Measurements from ENCODE around the gene MRPS30. TPM values are rescaled to one million over a fixed set of nuclear protein-coding genes. Genes with fewer than 3 reads are reported as not detected.

Gene MRPS30
- total RNA-seq, 2 experiments from 2014 or later: 37.8 to 42.5 TPM

DNA sequence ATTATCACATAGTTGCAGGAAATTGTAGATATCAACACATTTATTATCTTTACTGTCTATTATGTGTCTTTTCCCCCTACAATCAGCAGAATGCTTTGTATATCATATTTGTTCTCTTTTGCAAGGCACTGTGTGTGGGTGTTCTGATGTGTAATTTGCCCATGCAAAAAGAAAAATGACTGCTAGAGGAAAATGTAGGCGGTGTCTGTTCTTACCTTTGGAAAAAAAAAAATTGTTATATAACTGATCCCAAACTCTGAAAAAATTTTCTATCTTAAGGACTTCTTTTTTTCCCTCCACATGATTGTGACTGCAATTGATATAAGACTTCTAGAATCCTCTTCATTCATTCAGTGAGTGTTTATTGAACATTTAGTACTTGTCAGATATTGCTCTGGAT is 24.5 kb downstream of the MRPS30 start:
- Mint-ChIP-seq H3K9me3 (peaks cover 2% of the 10 kb centered on the region), H3K4me3 (no peak overlapping the region), H3K4me1 (peaks cover 2% of the 10 kb centered on the region), H3K36me3 (ENCODE audit: low read depth) (no peaks in the 10 kb centered on the region), H3K27ac (no peak overlapping the region), H3K27me3 (no peaks in the 10 kb centered on the region)
- DNase-seq: no peak
- ChIA-PET CTCF (no interaction called here), POLR2A (no interaction called here)

DNA sequence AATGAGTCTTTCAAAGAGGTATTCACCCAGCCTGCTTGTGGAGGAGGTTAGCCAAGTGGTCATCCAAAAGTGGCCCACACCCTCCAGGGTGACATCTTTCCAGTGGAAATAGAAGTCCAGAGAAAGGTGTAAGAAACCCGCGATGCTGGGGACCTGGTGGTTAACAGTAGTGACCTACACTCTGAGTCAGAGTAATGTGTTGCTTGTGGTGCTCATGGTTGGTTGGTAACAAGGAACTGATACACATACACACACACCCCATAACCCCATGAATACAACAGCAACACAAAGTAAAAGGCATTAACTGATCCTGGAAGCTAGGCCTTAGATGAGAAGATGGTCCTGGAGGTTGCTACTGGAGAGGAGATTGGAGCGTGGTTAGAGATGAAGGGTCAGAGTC is 26.9 kb downstream of the MRPS30 start:
- DNase-seq: no peak
- CTCF ChIA-PET: no interaction called here
- Mint-ChIP-seq H3K9me3 (peaks cover 14% of the 10 kb centered on the region), H3K27ac (no peak overlapping the region), H3K4me3 (no peak overlapping the region), H3K27me3 (no peaks in the 10 kb centered on the region), H3K36me3 (ENCODE audit: low read depth) (peaks cover 3% of the 10 kb centered on the region), H3K4me1 (peaks cover 2% of the 10 kb centered on the region)
- POLR2A ChIA-PET: no interaction called here

DNA sequence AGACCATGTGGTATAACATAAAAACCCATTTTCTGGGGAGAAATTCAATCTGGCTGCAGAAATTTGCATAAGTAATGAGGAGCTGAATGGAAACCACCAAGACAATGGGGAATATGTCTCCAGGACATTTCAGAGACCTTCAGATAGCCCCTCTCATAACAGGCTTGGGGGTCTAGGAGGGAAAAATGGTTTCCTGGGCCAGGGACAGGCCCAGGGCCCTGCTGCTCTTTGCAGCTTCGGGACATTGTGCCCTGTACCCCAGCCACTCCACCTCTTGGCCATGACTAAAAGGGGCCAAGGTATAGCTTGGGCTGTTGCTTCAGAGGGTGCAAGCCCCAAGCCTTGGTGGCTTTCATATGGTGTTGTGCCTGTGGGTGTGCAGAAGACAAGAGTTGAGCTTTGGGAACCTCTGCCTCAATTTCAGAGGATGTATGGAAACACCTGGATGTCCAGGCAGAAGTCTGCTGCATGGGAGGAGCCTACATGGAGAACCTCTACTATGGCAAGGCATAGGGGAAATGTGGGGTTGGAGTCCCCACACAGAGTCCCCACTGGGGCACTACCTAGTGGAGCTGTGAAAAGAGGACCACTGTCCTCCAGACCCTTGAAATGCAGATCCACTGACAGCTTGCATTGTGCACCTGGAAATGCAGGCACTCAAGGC is 30.4 kb downstream of the MRPS30 start:
- Mint-ChIP-seq H3K27ac (no peak overlapping the region), H3K4me3 (no peak overlapping the region), H3K27me3 (no peaks in the 10 kb centered on the region), H3K36me3 (ENCODE audit: low read depth) (peaks cover 3% of the 10 kb centered on the region), H3K9me3 (peaks cover 14% of the 10 kb centered on the region), H3K4me1 (no peaks in the 10 kb centered on the region)
- CTCF ChIA-PET: no interaction called here
- DNase-seq: no peak
- POLR2A ChIA-PET: no interaction called here

DNA sequence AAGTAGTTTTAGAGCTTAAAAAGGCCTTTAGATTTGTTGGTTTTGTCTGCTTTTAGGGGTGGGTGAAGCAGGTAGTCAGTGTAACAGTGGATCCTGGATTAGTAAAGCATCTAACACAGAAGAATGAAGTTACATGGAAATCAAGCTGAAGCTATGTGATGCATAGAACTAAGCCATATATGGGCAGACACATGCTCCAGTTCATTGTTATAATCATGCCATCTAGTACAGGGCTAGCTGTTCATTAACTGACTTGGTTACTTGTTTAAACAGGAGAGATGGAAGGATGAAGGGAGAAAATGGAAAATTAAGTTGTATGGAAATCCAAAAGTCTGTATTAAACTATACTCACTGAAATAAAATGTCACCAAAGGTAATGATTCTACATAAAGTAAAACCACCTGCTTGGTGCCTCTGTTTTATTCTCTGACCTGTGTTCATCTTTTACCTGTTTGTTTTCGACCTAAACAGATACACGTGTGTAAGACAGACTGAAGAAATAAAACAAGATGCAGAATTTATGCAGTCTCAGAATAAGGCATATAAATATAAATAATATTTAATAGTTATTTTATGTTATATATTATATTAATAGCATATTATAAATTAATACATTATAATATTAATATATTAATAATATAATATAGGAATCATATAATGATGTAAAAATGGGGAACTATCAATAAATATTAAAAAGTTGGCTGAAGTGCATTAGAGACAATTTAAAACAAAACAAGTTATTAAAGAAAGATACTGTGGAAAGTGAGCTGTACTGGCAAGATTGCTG is 33.9 kb downstream of the MRPS30 start:
- Mint-ChIP-seq H3K36me3 (ENCODE audit: low read depth) (peaks cover 3% of the 10 kb centered on the region), H3K27ac (no peak overlapping the region), H3K27me3 (peaks cover 2% of the 10 kb centered on the region), H3K4me1 (no peaks in the 10 kb centered on the region), H3K4me3 (no peak overlapping the region), H3K9me3 (peaks cover 12% of the 10 kb centered on the region)
- CTCF ChIA-PET: no interaction called here
- DNase-seq: no peak
- POLR2A ChIA-PET: no interaction called here

DNA sequence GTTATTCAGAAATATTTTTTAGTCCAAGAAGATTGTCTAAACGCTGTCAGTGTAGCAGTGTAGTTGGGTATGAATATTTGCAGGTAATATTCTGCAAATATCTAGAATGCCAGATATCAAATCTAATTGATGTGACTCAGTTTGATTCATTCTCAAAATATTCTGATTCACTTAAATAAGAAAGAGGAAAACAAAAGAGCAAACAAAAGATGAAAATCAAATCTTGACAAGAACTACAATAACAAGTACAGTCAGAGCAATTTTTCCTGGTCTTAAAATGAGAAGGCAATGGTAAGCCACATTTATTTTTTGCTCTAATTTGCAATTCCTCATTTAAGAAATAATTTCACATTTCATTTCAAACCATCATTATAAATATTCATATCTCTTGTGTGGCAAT is 36.0 kb downstream of the MRPS30 start:
- H3K27me3 Mint-ChIP-seq: peaks cover 2% of the 10 kb centered on the region
- no peaks in the 10 kb centered on the region for H3K4me1 Mint-ChIP-seq
- CTCF ChIA-PET: no interaction called here
- POLR2A ChIA-PET: no interaction called here
- H3K9me3 Mint-ChIP-seq: peaks cover 4% of the 10 kb centered on the region
- no peak for DNase-seq
- no peak overlapping the region for H3K4me3 Mint-ChIP-seq
- no peak overlapping the region for H3K27ac Mint-ChIP-seq
- H3K36me3 Mint-ChIP-seq (ENCODE audit: low read depth): no peaks in the 10 kb centered on the region

DNA sequence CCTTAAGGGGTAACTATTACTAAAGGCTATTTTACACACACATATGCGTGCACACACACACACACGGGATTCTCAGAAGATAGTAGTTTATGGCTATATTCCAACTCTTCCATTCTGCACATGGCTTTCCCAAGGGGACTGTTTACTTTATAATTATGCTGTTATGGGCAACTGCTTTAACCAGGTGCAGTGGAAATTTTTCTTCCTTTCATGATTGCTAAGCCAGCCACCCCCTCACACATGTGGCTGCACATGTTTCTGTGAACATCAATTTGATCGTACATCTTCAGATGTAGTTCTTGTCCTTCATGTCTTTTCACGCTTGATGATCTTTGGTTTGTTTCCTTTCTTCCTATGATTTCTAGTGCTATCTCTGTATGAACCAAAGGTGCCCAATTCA is 37.0 kb downstream of the MRPS30 start:
- H3K27ac Mint-ChIP-seq: no peak overlapping the region
- CTCF ChIA-PET: no interaction called here
- peaks cover 2% of the 10 kb centered on the region for H3K27me3 Mint-ChIP-seq
- POLR2A ChIA-PET: no interaction called here
- H3K36me3 Mint-ChIP-seq (ENCODE audit: low read depth): no peaks in the 10 kb centered on the region
- H3K4me1 Mint-ChIP-seq: no peaks in the 10 kb centered on the region
- no peaks in the 10 kb centered on the region for H3K9me3 Mint-ChIP-seq
- DNase-seq: no peak
- H3K4me3 Mint-ChIP-seq: no peak overlapping the region

DNA sequence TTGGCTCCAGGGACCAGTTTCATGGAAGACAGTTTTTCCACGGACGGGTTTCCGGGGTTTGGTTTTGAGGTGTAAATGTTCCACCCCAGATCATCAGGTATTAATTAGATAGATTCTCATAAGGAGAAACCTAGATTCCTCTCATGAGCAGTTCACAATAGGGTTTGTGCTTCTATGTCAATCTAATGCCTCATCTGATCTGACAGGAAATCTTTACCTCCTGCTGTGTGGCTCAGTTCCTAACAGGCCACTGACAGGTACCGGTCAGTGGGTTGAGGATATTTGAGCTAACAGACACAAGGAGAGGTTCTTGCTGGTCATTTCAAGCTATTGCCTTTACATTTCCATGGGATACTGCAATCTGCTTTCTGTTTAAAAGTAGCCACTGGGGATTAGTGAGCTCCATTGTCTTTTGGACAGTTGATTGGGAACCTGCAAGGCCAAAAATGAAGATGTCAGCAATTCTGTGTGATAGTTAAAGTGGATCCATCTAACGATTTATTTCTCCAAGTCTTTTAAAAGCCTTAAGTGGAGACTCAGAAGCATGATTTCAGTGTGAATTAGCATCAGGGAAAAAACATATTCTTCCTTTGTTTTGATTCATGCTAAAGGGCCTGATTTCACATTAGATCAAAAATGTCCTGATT is 38.6 kb downstream of the MRPS30 start:
- no peaks in the 10 kb centered on the region for H3K36me3 Mint-ChIP-seq (ENCODE audit: low read depth)
- H3K27me3 Mint-ChIP-seq: peaks cover 2% of the 10 kb centered on the region
- no peak overlapping the region for H3K4me3 Mint-ChIP-seq
- no peaks in the 10 kb centered on the region for H3K9me3 Mint-ChIP-seq
- no peaks in the 10 kb centered on the region for H3K4me1 Mint-ChIP-seq
- CTCF ChIA-PET: no interaction called here
- POLR2A ChIA-PET: no interaction called here
- no peak for DNase-seq
- H3K27ac Mint-ChIP-seq: no peak overlapping the region

DNA sequence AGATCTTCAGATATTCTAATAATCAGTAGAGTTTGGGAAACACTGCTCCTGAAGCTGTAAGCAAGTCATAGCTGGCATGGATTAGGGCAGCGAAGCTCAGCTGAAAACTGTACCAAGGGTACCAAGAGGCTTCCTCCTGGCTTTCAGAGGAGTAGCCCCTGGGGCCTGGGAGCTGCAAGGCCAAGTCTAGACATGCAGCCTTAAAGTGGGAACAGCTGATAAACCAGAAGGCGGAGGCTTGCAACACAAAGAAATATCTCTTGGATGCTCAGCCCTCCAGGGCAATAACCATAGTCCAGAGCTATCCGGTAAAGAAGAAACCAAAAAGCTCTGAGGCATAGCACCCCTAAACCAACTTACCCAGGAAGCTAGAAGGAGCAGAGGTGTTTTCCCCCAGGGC is 51.5 kb downstream of the MRPS30 start:
- Mint-ChIP-seq H3K27me3 (peaks cover 8% of the 10 kb centered on the region), H3K4me3 (no peak overlapping the region), H3K4me1 (no peaks in the 10 kb centered on the region), H3K9me3 (no peaks in the 10 kb centered on the region), H3K36me3 (ENCODE audit: low read depth) (no peaks in the 10 kb centered on the region), H3K27ac (no peak overlapping the region)
- ChIA-PET POLR2A (no interaction called here), CTCF (interaction anchor here (0.7 kb wide), 1 partner anchor 1912 kb away, joined by 3 read pairs; no protein-coding TSS in a partner anchor)
- DNase-seq: no peak

DNA sequence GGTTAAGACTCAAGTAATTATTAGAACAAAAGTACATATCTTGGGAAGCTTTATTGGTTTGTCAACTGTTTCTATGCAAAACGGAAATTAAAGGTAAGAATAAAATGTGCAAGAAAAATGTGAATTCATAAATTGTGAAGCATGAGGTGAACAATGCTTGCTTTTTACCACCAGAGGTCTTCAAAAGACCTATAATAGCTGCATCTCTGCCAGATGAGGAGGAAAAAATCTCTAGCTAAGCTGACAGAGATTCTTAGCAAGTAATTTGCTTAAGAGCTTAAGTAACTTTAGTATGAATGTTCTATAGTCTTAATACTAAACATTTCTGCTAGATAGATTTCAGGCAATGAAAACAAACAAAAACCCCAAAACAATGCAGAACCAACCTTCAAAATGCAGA is 54.1 kb downstream of the MRPS30 start:
- Mint-ChIP-seq H3K4me1 (no peaks in the 10 kb centered on the region), H3K36me3 (ENCODE audit: low read depth) (no peaks in the 10 kb centered on the region), H3K27ac (no peak overlapping the region), H3K4me3 (no peak overlapping the region), H3K9me3 (no peaks in the 10 kb centered on the region), H3K27me3 (peaks cover 11% of the 10 kb centered on the region)
- DNase-seq: no peak
- POLR2A ChIA-PET: interaction anchor here (0.6 kb wide), 1 partner anchor 128 kb away, joined by 3 read pairs; no protein-coding TSS in a partner anchor
- CTCF ChIA-PET: interaction anchor here (1.0 to 1.3 kb wide), 2 partner anchors 9 to 532 kb away, joined by 3 read pairs; no protein-coding TSS in a partner anchor
